LNCaP clone FGC (cell line): ENCODE results near the gene CCNT2.

Experiments
- DNase-seq: peaks from one replicate; pipeline ENCODE4 v3.0.0-alpha.2; 2011; ENCODE audit warnings: low read depth
- H3K4me3 ChIP-seq: 2 replicates; pipeline ENCODE4 v1.5.1; 2011; ENCODE audit warnings: mild to moderate bottlenecking, low read depth, low read length, control low read depth
- CTCF ChIP-seq: IDR thresholded peaks from 2 replicates; pipeline ENCODE4 v1.5.1; 2012; ENCODE audit warnings: mild to moderate bottlenecking; ENCODE audit not compliant: control insufficient read depth, insufficient read depth; ENCODE audit errors: extremely low read depth

Gene CCNT2

GRCh38 chr2:134934150-134934549 lies 15.5 kb downstream of the CCNT2 start:
- no peak for TF ChIP-seq CTCF
- no peak for DNase-seq
- no peak overlapping the region for H3K4me3 ChIP-seq

- no peak for TF ChIP-seq CTCF
- no peak for DNase-seq
- no peak overlapping the region for H3K4me3 ChIP-seq
Observed at GRCh38 chr2:134934641-134935040, 16.0 kb downstream of the CCNT2 start.

GRCh38 chr2:134936691-134937090 lies 18.1 kb downstream of the CCNT2 start:
- no peak for TF ChIP-seq CTCF
- DNase-seq: peak; percentile 67
- H3K4me3 ChIP-seq: no peak overlapping the region

- TF ChIP-seq CTCF: no peak
- H3K4me3 ChIP-seq: no peak overlapping the region
- DNase-seq: no peak
Observed at GRCh38 chr2:134943540-134943939, 24.9 kb downstream of the CCNT2 start.

- H3K4me3 ChIP-seq: no peak overlapping the region
- no peak for TF ChIP-seq CTCF
- DNase-seq: no peak
Observed at GRCh38 chr2:134944975-134945374, 26.4 kb downstream of the CCNT2 start.

- H3K4me3 ChIP-seq: no peak overlapping the region
- TF ChIP-seq CTCF: no peak
- no peak for DNase-seq
Observed at GRCh38 chr2:134946073-134946472, 27.5 kb downstream of the CCNT2 start.

- H3K4me3 ChIP-seq: no peak overlapping the region
- DNase-seq: no peak
- no peak for TF ChIP-seq CTCF
Observed at GRCh38 chr2:134949981-134950708, 31.5 kb downstream of the CCNT2 start.
